Measurements from ENCODE around the gene ERAP2.

The ERAP2 gene

GRCh38 chr5:96861076-96861475 is 15.2 kb upstream of the ERAP2 start:
- TF ChIP-seq CTCF (IDR thresholded peaks at IDR 0.05; ENCODE audit: low read depth, low read length, missing control alignments), result no peak
- no peak for DNase-seq (ENCODE audit: extremely low read depth, low read depth)
- no peak overlapping the region for H3K4me3 ChIP-seq (replicated peaks; ENCODE audit: low read depth, low read length)

DNA sequence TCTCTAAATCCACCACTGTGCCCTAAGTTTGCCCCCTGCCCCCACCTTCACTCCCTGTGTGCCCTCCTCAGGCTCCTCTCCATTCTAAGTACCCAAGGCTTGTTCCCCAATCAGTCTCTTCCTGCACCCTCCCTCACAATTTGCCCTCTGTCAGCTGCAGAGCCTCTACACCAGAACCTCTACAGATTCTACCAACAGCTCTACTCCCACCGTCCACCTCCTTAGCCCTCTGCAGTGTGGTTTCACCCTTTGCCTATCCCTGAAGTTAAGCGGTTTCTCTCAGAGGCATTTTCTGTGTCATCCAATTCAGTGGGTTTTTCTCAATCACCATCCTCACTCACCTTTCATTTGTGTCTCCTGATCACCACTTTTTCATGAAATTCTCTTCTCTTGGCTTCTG is 13.2 kb upstream of the ERAP2 start:
- TF ChIP-seq CTCF (IDR thresholded peaks at IDR 0.05; ENCODE audit: low read depth, low read length, missing control alignments), result no peak
- no peak overlapping the region for H3K4me3 ChIP-seq (replicated peaks; ENCODE audit: low read depth, low read length)
- no peak for DNase-seq (ENCODE audit: extremely low read depth, low read depth)

DNA sequence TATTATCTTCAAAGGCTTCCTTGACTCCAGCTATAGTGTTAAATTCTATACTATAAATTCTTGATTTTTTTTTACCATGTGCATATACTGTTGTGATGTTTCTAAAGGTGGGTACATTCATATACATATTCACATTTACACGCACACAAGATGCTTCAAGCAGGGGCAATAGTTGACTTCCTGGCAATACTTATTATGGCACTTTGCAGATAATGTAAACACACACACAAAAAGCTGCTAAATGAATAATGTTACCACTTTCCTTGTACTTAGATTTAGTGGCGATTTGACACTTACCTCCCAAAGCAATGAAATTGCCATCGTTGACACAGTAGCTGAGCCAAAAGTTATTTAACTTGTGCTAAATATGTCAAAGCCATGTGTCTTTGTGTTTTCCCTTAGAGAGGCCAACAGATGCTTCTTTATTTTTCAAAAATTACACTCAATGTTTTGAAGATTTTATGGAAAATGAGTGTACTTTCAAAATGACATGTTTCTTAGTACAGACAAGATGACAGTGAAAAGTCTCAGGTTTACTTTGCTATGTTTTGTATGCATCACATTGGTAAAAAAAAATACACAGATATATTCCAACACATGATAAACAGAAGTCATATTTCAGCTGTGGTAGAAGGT is 12.2 kb upstream of the ERAP2 start:
- no peak for TF ChIP-seq CTCF (IDR thresholded peaks at IDR 0.05; ENCODE audit: low read depth, low read length, missing control alignments)
- no peak overlapping the region for H3K4me3 ChIP-seq (replicated peaks; ENCODE audit: low read depth, low read length)
- no peak for DNase-seq (ENCODE audit: extremely low read depth, low read depth)

GRCh38 chr5:96864922-96865530 is 11.3 kb upstream of the ERAP2 start:
- DNase-seq (ENCODE audit: extremely low read depth, low read depth), result no peak
- no peak overlapping the region for H3K4me3 ChIP-seq (replicated peaks; ENCODE audit: low read depth, low read length)
- TF ChIP-seq CTCF (IDR thresholded peaks at IDR 0.05; ENCODE audit: low read depth, low read length, missing control alignments), result no peak

GRCh38 chr5:96868603-96869371 is 7.5 kb upstream of the ERAP2 start:
- peak; percentile 97 for TF ChIP-seq CTCF (IDR thresholded peaks at IDR 0.05; ENCODE audit: low read depth, low read length, missing control alignments)
- DNase-seq (ENCODE audit: extremely low read depth, low read depth), result no peak
- no peak overlapping the region for H3K4me3 ChIP-seq (replicated peaks; ENCODE audit: low read depth, low read length)

GRCh38 chr5:96869372-96869641 is 7.0 kb upstream of the ERAP2 start:
- TF ChIP-seq CTCF (IDR thresholded peaks at IDR 0.05; ENCODE audit: low read depth, low read length, missing control alignments), result no peak
- H3K4me3 ChIP-seq (replicated peaks; ENCODE audit: low read depth, low read length), result no peak overlapping the region
- no peak for DNase-seq (ENCODE audit: extremely low read depth, low read depth)

Data from HFF-Myc (cell line).